Muscle of leg (tissue), 11 donors: Measurements from ENCODE around the gene HMG20A. TPM values are rescaled to one million over a fixed set of nuclear protein-coding genes. Genes with fewer than 3 reads are reported as not detected.

ENCODE experiments used
- DNase-seq: peaks from one replicate; pipeline ENCODE4 v3.0.0; 2013
- H3K27ac ChIP-seq: one replicate; pipeline ENCODE4 v1.5.1; 2013; ENCODE audit warnings: mild to moderate bottlenecking, low read length, control low read depth
- H3K27me3 ChIP-seq: one replicate; pipeline ENCODE4 v1.6.1; 2013; ENCODE audit warnings: low read length; ENCODE audit not compliant: control insufficient read depth, insufficient read depth
- H3K36me3 ChIP-seq: one replicate; pipeline ENCODE4 v1.6.1; 2013; ENCODE audit warnings: low read length; ENCODE audit not compliant: control insufficient read depth, insufficient read depth
- H3K4me1 ChIP-seq: one replicate; pipeline ENCODE4 v1.6.1; 2013; ENCODE audit warnings: low read length; ENCODE audit not compliant: control insufficient read depth, insufficient read depth
- H3K4me3 ChIP-seq: one replicate; pipeline ENCODE4 v1.5.1; 2013; ENCODE audit warnings: low read length, control low read depth
- H3K9me3 ChIP-seq: replicated peaks from 2 replicates; pipeline ENCODE4 v1.6.1; 2013; ENCODE audit warnings: low read depth, low read length; ENCODE audit not compliant: control insufficient read depth
- WGBS: methylation state at CpG from one replicate; pipeline ENCODE4 v1.1.5; 2013; ENCODE audit warnings: missing lambda C conversion rate; ENCODE audit not compliant: insufficient coverage; 5-methylcytosine and 5-hydroxymethylcytosine counted together
- polyA plus RNA-seq, 8 donors: library from polyadenylated mRNA; unstranded; fragments of 120-200 nt; gene quantifications; one replicate each; pipeline versions ENCODE4 v1.2.1 to v1.2.3, GENCODE V29; 2013; ENCODE audit warnings: inconsistent platforms in 1 of 8, low replicate concordance in 1 of 8; ENCODE audit not compliant: insufficient read length in 8 of 8, insufficient read depth in 1 of 8
- total RNA-seq: library from RNA; stranded (reverse); fragments of 120-200 nt; gene quantifications from one replicate; pipeline ENCODE4 v1.2.4, GENCODE V29; 2013

HMG20A gene
- total and polyA plus RNA-seq, 9 donors = 30.5 to 51.4 (median 43.7) TPM

- no peak for DNase-seq
- no peaks in the 10 kb centered on the region for H3K9me3 ChIP-seq
- no peaks in the 10 kb centered on the region for H3K27me3 ChIP-seq
- peaks cover 58% of the 10 kb centered on the region for H3K4me1 ChIP-seq
- 79% methylated on average over 6 of the region's 6 CpGs for WGBS
- H3K4me3 ChIP-seq = no peak overlapping the region
- H3K27ac ChIP-seq = no peak overlapping the region
- H3K36me3 ChIP-seq = peaks cover 5% of the 10 kb centered on the region
Measured at GRCh38 chr15:77504871-77505270, 84.2 kb downstream of the HMG20A start.

GRCh38 chr15:77505556-77505955 is 84.9 kb downstream of the HMG20A start:
- peaks cover 65% of the 10 kb centered on the region for H3K4me1 ChIP-seq
- no peaks in the 10 kb centered on the region for H3K9me3 ChIP-seq
- H3K4me3 ChIP-seq = no peak overlapping the region
- 92% methylated on average over 3 of the region's 4 CpGs for WGBS
- peak overlapping the region; percentile 3 for H3K27ac ChIP-seq
- H3K27me3 ChIP-seq = no peaks in the 10 kb centered on the region
- no peak for DNase-seq
- peaks cover 5% of the 10 kb centered on the region for H3K36me3 ChIP-seq

- Histone ChIP-seq H3K4me3 (no peak overlapping the region), H3K4me1 (peaks cover 68% of the 10 kb centered on the region), H3K9me3 (no peaks in the 10 kb centered on the region), H3K27ac (peak overlapping the region; percentile 90), H3K27me3 (no peaks in the 10 kb centered on the region), H3K36me3 (peaks cover 5% of the 10 kb centered on the region)
- DNase-seq = peak; percentile 86
- 18% methylated on average over 14 of the region's 20 CpGs for WGBS
Measured at GRCh38 chr15:77506311-77507142, 85.8 kb downstream of the HMG20A start.

DNA sequence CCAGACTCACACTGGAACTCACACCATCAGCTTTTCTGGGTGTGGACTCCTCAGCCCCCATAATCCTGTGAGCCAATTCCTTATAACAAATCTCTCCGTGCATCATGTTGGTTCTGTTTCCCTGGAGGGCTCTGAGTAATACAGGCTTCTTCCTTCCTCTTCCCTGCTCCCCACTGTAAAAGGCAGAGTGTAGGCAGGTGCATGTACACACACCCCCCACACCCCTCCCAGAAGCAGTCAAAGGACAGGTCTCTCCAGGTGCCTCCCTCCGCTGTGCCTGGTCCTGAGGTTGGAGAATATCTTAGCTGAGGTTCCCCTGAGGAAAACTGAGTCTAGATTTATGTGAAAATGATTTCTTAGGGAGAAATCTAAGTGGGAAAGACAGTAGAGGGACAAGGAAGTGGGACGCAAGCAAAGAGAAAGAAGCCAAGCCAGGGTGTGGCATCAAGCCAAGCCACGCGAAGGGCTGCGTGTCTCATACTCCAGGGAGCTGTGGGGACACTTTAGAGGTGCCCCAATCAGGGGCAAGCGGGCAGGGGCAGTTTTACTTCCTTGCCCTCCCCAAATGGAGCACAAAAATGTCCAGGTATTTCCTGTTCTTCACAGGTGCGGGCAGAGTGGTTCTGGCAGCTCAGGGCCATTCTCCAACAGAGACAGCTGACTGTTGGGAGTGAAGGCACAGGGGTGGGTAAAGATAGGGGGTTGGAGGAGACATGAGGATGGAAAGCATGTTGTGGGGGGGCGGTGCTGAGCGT is 86.6 kb downstream of the HMG20A start:
- peaks cover 68% of the 10 kb centered on the region for H3K4me1 ChIP-seq

DNA sequence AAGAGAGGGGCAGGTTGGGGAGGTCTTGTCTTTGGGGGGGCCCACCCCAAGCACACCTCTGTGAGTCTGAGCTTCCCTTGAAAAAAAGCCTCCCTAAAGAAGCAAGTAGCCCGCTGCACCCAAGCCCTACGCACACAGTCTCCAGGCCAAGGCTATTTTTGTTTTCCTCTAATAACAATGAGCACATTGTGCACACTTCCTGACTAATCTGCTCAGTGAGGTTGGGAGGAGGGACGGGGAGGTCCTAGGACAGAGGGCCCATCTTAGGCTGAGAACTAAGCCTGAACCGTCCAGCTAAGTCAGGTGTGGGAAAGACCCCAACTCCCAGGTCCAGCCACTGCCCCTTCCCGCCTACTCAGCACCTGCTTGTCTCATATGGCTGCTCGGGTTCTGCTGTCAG is 87.2 kb downstream of the HMG20A start:
- peak; percentile 86 for DNase-seq
- no peaks in the 10 kb centered on the region for H3K27me3 ChIP-seq
- H3K9me3 ChIP-seq = no peaks in the 10 kb centered on the region
- peaks cover 5% of the 10 kb centered on the region for H3K36me3 ChIP-seq
- peaks cover 68% of the 10 kb centered on the region for H3K4me1 ChIP-seq
- no peak overlapping the region for H3K4me3 ChIP-seq
- 68% methylated on average over 3 of the region's 6 CpGs for WGBS
- peak overlapping the region; percentile 90 for H3K27ac ChIP-seq

More for the DNA sequence above, 86.6 kb downstream of the HMG20A start:
- 29% methylated on average over 7 of the region's 10 CpGs for WGBS
- peak; percentile 61 for DNase-seq
- Histone ChIP-seq H3K27ac (peak overlapping the region; percentile 90), H3K27me3 (no peaks in the 10 kb centered on the region), H3K36me3 (peaks cover 5% of the 10 kb centered on the region), H3K4me3 (no peak overlapping the region), H3K9me3 (no peaks in the 10 kb centered on the region)

GRCh38 chr15:77508541-77509243 is 88.0 kb downstream of the HMG20A start:
- no peak overlapping the region for H3K4me3 ChIP-seq
- peaks cover 5% of the 10 kb centered on the region for H3K36me3 ChIP-seq
- peak overlapping the region; percentile 90 for H3K27ac ChIP-seq
- H3K9me3 ChIP-seq = no peaks in the 10 kb centered on the region
- peaks cover 65% of the 10 kb centered on the region for H3K4me1 ChIP-seq
- no peaks in the 10 kb centered on the region for H3K27me3 ChIP-seq
- peak; percentile 45 for DNase-seq
- WGBS = 50% methylated on average over 1 of the region's 4 CpGs

DNA sequence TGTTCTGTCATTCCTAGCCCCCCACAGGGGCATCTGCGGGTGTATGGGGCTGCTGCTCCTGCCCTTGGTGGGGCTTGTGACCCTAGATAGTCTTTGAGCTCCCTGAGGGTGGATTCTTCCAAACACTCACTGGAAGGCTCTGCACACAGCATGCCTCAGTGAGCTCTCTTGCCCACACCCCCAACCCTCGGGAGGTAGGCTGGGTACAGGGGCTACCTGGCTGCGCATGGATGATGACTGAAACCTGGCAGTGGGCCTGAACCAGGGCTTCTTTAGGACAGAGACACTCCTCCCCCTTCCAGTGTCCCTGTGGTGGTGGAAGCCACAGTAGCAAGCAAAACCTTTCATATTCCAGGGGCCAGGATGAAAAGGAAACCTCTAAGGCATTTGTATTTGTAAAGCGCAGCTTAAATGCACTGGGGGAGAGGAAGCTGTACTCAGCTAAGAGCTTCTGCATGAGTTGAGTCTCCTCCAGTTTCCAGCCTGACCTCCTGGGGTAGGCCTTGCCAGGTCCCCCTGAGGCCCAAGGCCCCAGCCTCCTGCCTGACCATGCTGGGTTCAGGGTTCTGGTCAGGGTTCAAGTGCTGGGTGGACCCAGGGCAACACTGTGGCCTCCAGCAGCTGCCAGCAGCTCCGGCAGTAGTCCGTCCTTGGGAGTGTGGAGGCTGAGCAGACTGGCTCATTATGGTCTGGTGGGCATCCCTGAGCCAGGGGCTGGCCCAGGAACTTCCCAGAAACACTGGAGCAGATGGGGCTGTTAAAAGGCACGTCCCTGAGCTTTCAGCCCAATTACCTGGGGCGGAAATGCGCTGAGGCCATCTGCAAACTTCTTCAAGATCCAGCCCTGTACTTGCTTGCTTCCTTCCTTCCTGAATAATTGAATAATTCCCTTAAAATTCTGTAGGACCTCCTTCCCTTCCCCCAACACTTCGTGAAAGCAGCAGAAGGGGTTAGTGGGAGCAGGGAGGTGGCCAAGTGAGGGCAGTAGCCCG is 89.7 kb downstream of the HMG20A start:
- Histone ChIP-seq H3K36me3 (peaks cover 4% of the 10 kb centered on the region), H3K4me3 (no peak overlapping the region), H3K27ac (peak overlapping the region; percentile 69), H3K4me1 (peaks cover 48% of the 10 kb centered on the region), H3K27me3 (no peaks in the 10 kb centered on the region), H3K9me3 (no peaks in the 10 kb centered on the region)
- no peak for DNase-seq
- 63% methylated on average over 8 of the region's 11 CpGs for WGBS

DNA sequence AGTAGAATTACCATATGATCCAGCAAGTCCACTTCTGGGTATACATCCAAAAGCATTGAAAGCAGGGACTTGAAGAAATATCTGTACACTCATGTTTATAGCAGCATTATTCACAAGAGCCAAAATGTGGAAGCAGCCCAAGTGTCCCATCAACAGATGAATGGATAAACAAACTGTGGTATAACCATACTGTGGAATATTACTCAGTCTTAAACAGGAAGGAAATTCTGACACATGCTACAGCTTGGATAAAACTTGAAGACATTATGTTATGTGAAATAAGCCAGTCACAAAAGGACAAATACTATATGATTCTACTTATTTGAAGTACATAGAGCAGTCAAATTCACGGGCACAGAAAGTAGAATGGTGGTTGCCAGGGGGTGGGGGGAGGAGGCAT is 91.2 kb downstream of the HMG20A start:
- 80% methylated on average over 1 of the region's 1 CpG for whole genome bisulfite sequencing
- H3K27ac ChIP-seq = no peak overlapping the region
- no peak overlapping the region for H3K4me3 ChIP-seq
- H3K27me3 ChIP-seq = no peaks in the 10 kb centered on the region
- no peak for DNase-seq
- no peaks in the 10 kb centered on the region for H3K36me3 ChIP-seq
- no peaks in the 10 kb centered on the region for H3K9me3 ChIP-seq
- H3K4me1 ChIP-seq = peaks cover 34% of the 10 kb centered on the region

DNA sequence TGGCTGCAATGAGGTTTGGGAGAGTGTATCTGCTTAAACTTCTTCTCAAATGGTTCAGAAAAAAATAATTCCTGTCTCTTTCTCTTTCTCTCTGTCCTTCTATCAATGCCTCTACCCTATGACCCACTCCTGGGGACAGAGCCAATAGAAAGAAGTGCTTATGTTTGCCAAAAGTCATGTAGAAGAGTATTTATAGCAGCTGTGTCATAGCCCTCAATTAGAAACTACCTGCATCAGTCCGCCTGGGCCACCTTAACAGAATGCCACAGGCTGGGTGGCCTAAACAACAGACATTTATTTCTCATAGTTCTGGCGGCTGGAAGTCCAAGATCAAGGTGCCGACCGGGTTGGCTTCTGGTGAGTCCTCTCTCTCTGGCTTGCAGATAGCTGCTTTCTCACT is 92.5 kb downstream of the HMG20A start:
- 97% methylated on average over 4 of the region's 4 CpGs for WGBS
- no peak overlapping the region for H3K4me3 ChIP-seq
- no peak overlapping the region for H3K27ac ChIP-seq
- no peaks in the 10 kb centered on the region for H3K9me3 ChIP-seq
- no peak for DNase-seq
- H3K36me3 ChIP-seq = no peaks in the 10 kb centered on the region
- no peaks in the 10 kb centered on the region for H3K27me3 ChIP-seq
- H3K4me1 ChIP-seq = peaks cover 20% of the 10 kb centered on the region
